Measurements from ENCODE around the gene PLA2G2E.

The PLA2G2E gene

GRCh38 chr1:19879661-19880060, 43.8 kb downstream of the PLA2G2E start:
- no peaks in the 10 kb centered on the region; the same call in 1 of the 2 replicates for H3K9me3 ChIP-seq
- no peak for TF ChIP-seq CTCF (IDR thresholded peaks at IDR 0.05; ENCODE audit: low read depth, low read length)
- peaks cover 4% of the 10 kb centered on the region for H3K4me1 ChIP-seq
- H3K36me3 ChIP-seq, result no peaks in the 10 kb centered on the region
- no peak overlapping the region for H3K4me3 ChIP-seq (ENCODE audit: low read depth, low read length)
- no peaks in the 10 kb centered on the region for H3K27me3 ChIP-seq
- DNase-seq, result no peak

GRCh38 chr1:19879227-19879626, 44.2 kb downstream of the PLA2G2E start:
- no peaks in the 10 kb centered on the region for H3K27me3 ChIP-seq
- DNase-seq, result no peak
- TF ChIP-seq CTCF (IDR thresholded peaks at IDR 0.05; ENCODE audit: low read depth, low read length), result no peak

GRCh38 chr1:19878637-19878985, 44.8 kb downstream of the PLA2G2E start:
- no peaks in the 10 kb centered on the region for H3K27me3 ChIP-seq
- no peaks in the 10 kb centered on the region; the same call in 1 of the 2 replicates for H3K9me3 ChIP-seq
- no peak for DNase-seq
- H3K36me3 ChIP-seq, result no peaks in the 10 kb centered on the region
- TF ChIP-seq CTCF (IDR thresholded peaks at IDR 0.05; ENCODE audit: low read depth, low read length), result no peak
- peaks cover 4% of the 10 kb centered on the region for H3K4me1 ChIP-seq
- H3K4me3 ChIP-seq (ENCODE audit: low read depth, low read length), result no peak overlapping the region

More at GRCh38 chr1:19879227-19879626, 44.2 kb downstream of the PLA2G2E start:
- Histone ChIP-seq H3K4me3 (ENCODE audit: low read depth, low read length) (no peak overlapping the region), H3K4me1 (peaks cover 4% of the 10 kb centered on the region), H3K9me3 (no peaks in the 10 kb centered on the region; the same call in 1 of the 2 replicates), H3K36me3 (no peaks in the 10 kb centered on the region)

- peak; percentile 68 for DNase-seq
- no peak for TF ChIP-seq CTCF (IDR thresholded peaks at IDR 0.05; ENCODE audit: low read depth, low read length)
Observed at GRCh38 chr1:19877821-19878636, 45.4 kb downstream of the PLA2G2E start.

GRCh38 chr1:19877181-19877750, 46.2 kb downstream of the PLA2G2E start:
- no peak for TF ChIP-seq CTCF (IDR thresholded peaks at IDR 0.05; ENCODE audit: low read depth, low read length)
- Histone ChIP-seq H3K27me3 (no peaks in the 10 kb centered on the region), H3K36me3 (no peaks in the 10 kb centered on the region), H3K9me3 (no peaks in the 10 kb centered on the region; the same call in 1 of the 2 replicates), H3K4me1 (peaks cover 4% of the 10 kb centered on the region), H3K4me3 (ENCODE audit: low read depth, low read length) (no peak overlapping the region)
- no peak for DNase-seq

More at GRCh38 chr1:19877821-19878636, 45.4 kb downstream of the PLA2G2E start:
- H3K4me1 ChIP-seq, result peaks cover 4% of the 10 kb centered on the region
- peak overlapping the region; percentile 41 for H3K4me3 ChIP-seq (ENCODE audit: low read depth, low read length)
- no peaks in the 10 kb centered on the region; the same call in 1 of the 2 replicates for H3K9me3 ChIP-seq
- no peaks in the 10 kb centered on the region for H3K36me3 ChIP-seq
- no peaks in the 10 kb centered on the region for H3K27me3 ChIP-seq

GRCh38 chr1:19872190-19872589, 51.2 kb downstream of the PLA2G2E start:
- H3K36me3 ChIP-seq, result no peaks in the 10 kb centered on the region
- peak; percentile 7 for DNase-seq
- TF ChIP-seq CTCF (IDR thresholded peaks at IDR 0.05; ENCODE audit: low read depth, low read length), result peak; percentile 9; the same call in 1 of the 2 replicates
- H3K27me3 ChIP-seq, result no peaks in the 10 kb centered on the region
- no peak overlapping the region for H3K4me3 ChIP-seq (ENCODE audit: low read depth, low read length)
- no peaks in the 10 kb centered on the region for H3K9me3 ChIP-seq
- H3K4me1 ChIP-seq, result no peaks in the 10 kb centered on the region

All from BE2C (cell line).